Astrocyte (in vitro differentiated cells and primary cell): ENCODE measurements around the gene TOM1L1. TPM values are rescaled to one million over a fixed set of nuclear protein-coding genes. Genes with fewer than 3 reads are reported as not detected.
A peak's percentile ranks its signal among the peaks of the same experiment; 100 is the strongest.

ENCODE experiments used
- DNase-seq: peaks from one replicate; pipeline ENCODE4 v3.0.0-alpha.2; 2010; ENCODE audit warnings: low read depth
- FAIRE-seq: peaks from 2 replicates; lab custom pipeline; 2011; peaks lifted over from hg19 to GRCh38; lab: Jason Lieb, UNC
- H2AFZ ChIP-seq: 2 replicates; pipeline ENCODE4 v1.6.0; 2012; ENCODE audit warnings: low read depth, low read length, inconsistent platforms
- H3K27ac ChIP-seq: 2 replicates; pipeline ENCODE4 v1.5.1; 2011; ENCODE audit warnings: low read depth, low read length, inconsistent platforms
- H3K27me3 ChIP-seq: 2 replicates; pipeline ENCODE4 v1.6.0; 2011; ENCODE audit warnings: low read length, inconsistent platforms; ENCODE audit not compliant: insufficient read depth
- H3K36me3 ChIP-seq: 2 replicates; pipeline ENCODE4 v1.5.1; 2011; ENCODE audit warnings: low read length, inconsistent platforms; ENCODE audit not compliant: insufficient read depth
- H3K4me1 ChIP-seq: 2 replicates; pipeline ENCODE4 v1.5.1; 2011; ENCODE audit warnings: low read length, inconsistent platforms; ENCODE audit not compliant: insufficient read depth
- H3K4me2 ChIP-seq: 2 replicates; pipeline ENCODE4 v1.6.0; 2012; ENCODE audit warnings: low read length, inconsistent platforms
- H3K4me3 ChIP-seq: 2 replicates; pipeline ENCODE4 v1.5.1; 2011; ENCODE audit warnings: low read depth, mild to moderate bottlenecking, low read length, inconsistent platforms; ENCODE audit not compliant: insufficient read depth
- H3K79me2 ChIP-seq: 2 replicates; pipeline ENCODE4 v1.6.0; 2012; ENCODE audit warnings: mild to moderate bottlenecking, low read length, inconsistent platforms; ENCODE audit not compliant: insufficient read depth
- H3K9ac ChIP-seq: 2 replicates; pipeline ENCODE4 v1.6.0; 2012; ENCODE audit warnings: mild to moderate bottlenecking, low read length, inconsistent platforms
- H3K9me3 ChIP-seq: 2 replicates; pipeline ENCODE4 v1.5.1; 2012; ENCODE audit warnings: low read depth, mild to moderate bottlenecking, low read length, inconsistent platforms; ENCODE audit not compliant: insufficient read depth
- H4K20me1 ChIP-seq: 2 replicates; pipeline ENCODE4 v1.6.0; 2012; ENCODE audit warnings: low read length, inconsistent platforms; ENCODE audit not compliant: insufficient read depth
- H3K27ac Mint-ChIP-seq: one replicate; pipeline ENCODE4 v1.8.0; 2021; ENCODE audit warnings: mild to moderate bottlenecking, mixed read lengths; ENCODE audit not compliant: unreplicated experiment
- H3K27me3 Mint-ChIP-seq: one replicate; pipeline ENCODE4 v1.8.0; 2021; ENCODE audit warnings: low read depth, mixed read lengths; ENCODE audit not compliant: unreplicated experiment
- H3K36me3 Mint-ChIP-seq: one replicate; pipeline ENCODE4 v1.8.0; 2021; ENCODE audit warnings: low read depth, mixed read lengths; ENCODE audit not compliant: unreplicated experiment
- H3K4me1 Mint-ChIP-seq: one replicate; pipeline ENCODE4 v1.8.0; 2021; ENCODE audit warnings: low read depth, mixed read lengths; ENCODE audit not compliant: unreplicated experiment
- H3K4me3 Mint-ChIP-seq: one replicate; pipeline ENCODE4 v1.8.0; 2021; ENCODE audit warnings: mild to moderate bottlenecking, moderate library complexity, mixed read lengths; ENCODE audit not compliant: unreplicated experiment
- H3K9me3 Mint-ChIP-seq: one replicate; pipeline ENCODE4 v1.8.0; 2021; ENCODE audit warnings: mild to moderate bottlenecking, mixed read lengths; ENCODE audit not compliant: unreplicated experiment
- CTCF ChIP-seq: IDR thresholded peaks from 2 replicates; pipeline ENCODE4 v1.5.1; 2011; ENCODE audit warnings: low read depth, mild to moderate bottlenecking, inconsistent platforms, low read length, moderate library complexity; ENCODE audit not compliant: insufficient read depth
- EZH2 ChIP-seq: IDR thresholded peaks from 2 replicates; pipeline ENCODE4 v1.6.1; 2012; ENCODE audit warnings: mild to moderate bottlenecking, low read length, inconsistent platforms; ENCODE audit not compliant: insufficient read depth
- total RNA-seq: library from RNA; stranded (reverse); gene quantifications from 2 replicates; pipeline ENCODE4 v1.2.1, GENCODE V29; 2021

TOM1L1 gene
- total RNA-seq, 1 donor from 2014 or later, result 27.1 TPM

- peak overlapping the region; percentile 95 for H3K4me3 Mint-ChIP-seq
- H3K27ac ChIP-seq, result no peak overlapping the region
- no peaks in the 10 kb centered on the region for H3K36me3 ChIP-seq
- peaks cover 4% of the 10 kb centered on the region for H3K36me3 Mint-ChIP-seq
- peaks cover 11% of the 10 kb centered on the region for H3K4me1 Mint-ChIP-seq
- DNase-seq, result peak; percentile 17
- no peak for TF ChIP-seq CTCF
- no peak for TF ChIP-seq EZH2
- H3K9me3 ChIP-seq, result no peaks in the 10 kb centered on the region
- no peaks in the 10 kb centered on the region for H3K9me3 Mint-ChIP-seq
- peak overlapping the region; percentile 96 for H3K4me2 ChIP-seq
- H3K79me2 ChIP-seq, result peaks cover 5% of the 10 kb centered on the region
- FAIRE-seq, result no peak
- peak overlapping the region; percentile 89 for H2AFZ ChIP-seq
- peak overlapping the region; percentile 75 for H3K4me3 ChIP-seq
- H3K4me1 ChIP-seq, result peaks cover 15% of the 10 kb centered on the region
- peak overlapping the region; percentile 36 for H3K27ac Mint-ChIP-seq
- H3K9ac ChIP-seq, result peak overlapping the region; percentile 78
- H3K27me3 ChIP-seq, result peaks cover 13% of the 10 kb centered on the region
- no peaks in the 10 kb centered on the region for H4K20me1 ChIP-seq
- H3K27me3 Mint-ChIP-seq, result no peaks in the 10 kb centered on the region
Measured at GRCh38 chr17:54901230-54901822, 674 bp downstream of the TOM1L1 start.

GRCh38 chr17:54902017-54902416, 1.4 kb downstream of the TOM1L1 start:
- Mint-ChIP-seq H3K4me3 (peak overlapping the region; percentile 95), H3K4me1 (peaks cover 11% of the 10 kb centered on the region), H3K27me3 (no peaks in the 10 kb centered on the region), H3K27ac (no peak overlapping the region), H3K36me3 (peaks cover 5% of the 10 kb centered on the region), H3K9me3 (no peaks in the 10 kb centered on the region)
- TF ChIP-seq EZH2 (no peak), CTCF (no peak)
- Histone ChIP-seq H3K4me1 (peaks cover 15% of the 10 kb centered on the region), H3K4me3 (no peak overlapping the region), H2AFZ (no peak overlapping the region), H3K4me2 (no peak overlapping the region), H3K79me2 (peaks cover 5% of the 10 kb centered on the region), H3K27me3 (peaks cover 13% of the 10 kb centered on the region), H3K9me3 (no peaks in the 10 kb centered on the region), H3K27ac (no peak overlapping the region), H4K20me1 (no peaks in the 10 kb centered on the region), H3K9ac (no peak overlapping the region), H3K36me3 (no peaks in the 10 kb centered on the region)
- DNase-seq, result no peak
- FAIRE-seq, result no peak

GRCh38 chr17:54902611-54903010, 2.0 kb downstream of the TOM1L1 start:
- peaks cover 6% of the 10 kb centered on the region for H3K36me3 Mint-ChIP-seq
- H3K36me3 ChIP-seq, result no peaks in the 10 kb centered on the region

More at GRCh38 chr17:54902611-54903010, 2.0 kb downstream of the TOM1L1 start:
- FAIRE-seq (no peak), DNase-seq (no peak)
- peaks cover 5% of the 10 kb centered on the region for H3K79me2 ChIP-seq
- no peak overlapping the region for H3K4me2 ChIP-seq
- H4K20me1 ChIP-seq, result no peaks in the 10 kb centered on the region
- Mint-ChIP-seq H3K9me3 (no peaks in the 10 kb centered on the region), H3K4me3 (no peak overlapping the region), H3K4me1 (peaks cover 11% of the 10 kb centered on the region), H3K27me3 (no peaks in the 10 kb centered on the region), H3K27ac (peak overlapping the region; percentile 42)
- TF ChIP-seq CTCF (no peak), EZH2 (no peak)
- H3K27me3 ChIP-seq, result peaks cover 13% of the 10 kb centered on the region
- no peak overlapping the region for H3K4me3 ChIP-seq
- H3K4me1 ChIP-seq, result peaks cover 15% of the 10 kb centered on the region
- no peak overlapping the region for H3K9ac ChIP-seq
- no peaks in the 10 kb centered on the region for H3K9me3 ChIP-seq
- no peak overlapping the region for H3K27ac ChIP-seq
- H2AFZ ChIP-seq, result no peak overlapping the region
